HG03432 (cell line): ENCODE measurements around the gene B3GALT6.
A peak's percentile ranks its signal among the peaks of the same experiment; 100 is the strongest.

Source experiments
- ATAC-seq: cut with Tn5 transposase; IDR thresholded peaks from one replicate; pipeline ENCODE4 v1.9.1; 2021; ENCODE audit warnings: mild to moderate bottlenecking, moderate library complexity; ENCODE audit not compliant: unreplicated experiment

The B3GALT6 gene

GRCh38 chr1:1230656-1231399 lies 1.2 kb upstream of the B3GALT6 start:
- ATAC-seq = no peak

- peak; percentile 89 for ATAC-seq
Observed at GRCh38 chr1:1231400-1232207, 433 bp upstream of the B3GALT6 start, which contains the start of gene SDF4. Gene SDF4, minus strand, starts transcription at chr1:1232001. Its CDS starts 3,229 bp downstream, at chr1:1228772.

- ATAC-seq = no peak
Observed at GRCh38 chr1:1232796-1233566, 944 bp downstream of the B3GALT6 start.

- no peak for ATAC-seq
Observed at GRCh38 chr1:1233567-1233892, 1.5 kb downstream of the B3GALT6 start.

- ATAC-seq = no peak
Observed at GRCh38 chr1:1234180-1234808, 2.3 kb downstream of the B3GALT6 start.

- ATAC-seq = no peak
Observed at GRCh38 chr1:1235016-1235744, 3.1 kb downstream of the B3GALT6 start.

- ATAC-seq = no peak
Observed at GRCh38 chr1:1236176-1236763, 4.2 kb downstream of the B3GALT6 start.

GRCh38 chr1:1236945-1237873 lies 5.2 kb downstream of the B3GALT6 start:
- no peak for ATAC-seq

- no peak for ATAC-seq
Observed at GRCh38 chr1:1237874-1238701, 6.1 kb downstream of the B3GALT6 start.

GRCh38 chr1:1238702-1239178 lies 6.7 kb downstream of the B3GALT6 start:
- no peak for ATAC-seq

- ATAC-seq = no peak
Observed at GRCh38 chr1:1239227-1239613, 7.2 kb downstream of the B3GALT6 start.

GRCh38 chr1:1239614-1240347 lies 7.7 kb downstream of the B3GALT6 start:
- ATAC-seq = no peak

GRCh38 chr1:1240348-1240732 lies 8.3 kb downstream of the B3GALT6 start:
- no peak for ATAC-seq

- ATAC-seq = no peak
Observed at GRCh38 chr1:1240822-1241587, 9.0 kb downstream of the B3GALT6 start.

- no peak for ATAC-seq
Observed at GRCh38 chr1:1241588-1242219, 9.7 kb downstream of the B3GALT6 start.
